Amniotic stem cell (primary cell): Measurements from ENCODE around the gene TNFRSF18.
"Not testable (repeated sequence)": the region's sequence is repeated elsewhere in the genome, so short reads cannot be mapped to it uniquely, and the experiment has no call there.

Source experiments
- DNase-seq: peaks from one replicate; lab custom pipeline; 2025; lab: John Stamatoyannopoulos, UW

Gene TNFRSF18

DNA sequence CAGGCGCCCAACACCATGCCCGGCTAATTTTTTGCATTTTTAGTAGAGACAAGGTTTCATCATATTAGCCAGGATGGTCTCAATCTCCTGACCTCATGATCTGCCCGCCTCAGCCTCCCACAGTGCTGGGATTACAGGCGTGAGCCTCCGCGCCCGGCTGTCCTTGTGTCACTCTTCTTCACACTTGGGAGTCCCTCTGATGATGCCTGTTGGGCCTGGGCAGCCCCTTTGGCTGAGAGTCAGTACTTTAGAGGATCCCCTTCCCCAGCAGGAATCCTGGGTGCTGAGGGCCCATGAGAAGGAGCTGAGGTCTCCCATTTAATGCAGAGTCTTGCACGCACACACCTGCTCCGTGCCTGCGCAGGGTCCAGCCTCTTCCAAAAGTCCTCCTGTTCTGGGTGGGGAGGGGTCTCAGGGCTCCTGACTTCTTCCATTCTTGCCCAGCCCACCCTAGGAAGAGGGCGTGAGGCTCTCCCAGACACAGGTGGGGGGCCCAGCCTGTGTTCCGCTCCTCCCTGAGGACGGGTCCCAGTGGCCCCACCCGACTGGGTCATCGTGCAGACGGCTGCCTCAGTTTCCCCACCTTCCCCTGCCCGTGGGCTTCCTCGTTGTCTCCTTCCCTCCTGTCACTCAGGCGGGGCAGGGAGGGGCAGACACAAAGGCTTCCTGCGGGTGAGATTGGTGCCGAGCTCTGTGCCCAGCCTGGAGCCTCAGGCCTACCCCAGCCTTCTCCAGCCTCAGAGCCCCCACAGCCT is 28.8 kb downstream of the TNFRSF18 start:
- DNase-seq: no peak

DNA sequence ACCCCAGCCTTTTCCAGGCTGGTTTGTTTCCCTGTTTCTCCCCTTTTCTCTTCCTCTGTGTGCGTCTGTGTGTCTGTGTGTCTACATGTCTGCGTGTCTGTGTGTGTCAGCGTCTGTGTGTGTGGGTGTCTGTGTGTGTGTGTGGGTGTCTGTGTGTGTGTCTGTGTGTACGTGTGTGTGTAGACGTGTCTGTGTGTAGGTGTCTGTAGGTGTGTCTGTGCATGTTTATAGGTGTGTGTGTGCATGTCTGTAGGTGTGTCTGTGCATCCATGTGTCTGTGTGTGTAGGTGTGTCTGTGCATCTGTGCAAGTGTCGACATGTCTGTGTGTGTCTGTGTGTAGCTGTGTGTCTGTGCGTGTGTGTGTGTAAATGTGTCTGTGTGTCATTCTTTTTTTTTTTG is 29.5 kb downstream of the TNFRSF18 start:
- DNase-seq: no peak

DNA sequence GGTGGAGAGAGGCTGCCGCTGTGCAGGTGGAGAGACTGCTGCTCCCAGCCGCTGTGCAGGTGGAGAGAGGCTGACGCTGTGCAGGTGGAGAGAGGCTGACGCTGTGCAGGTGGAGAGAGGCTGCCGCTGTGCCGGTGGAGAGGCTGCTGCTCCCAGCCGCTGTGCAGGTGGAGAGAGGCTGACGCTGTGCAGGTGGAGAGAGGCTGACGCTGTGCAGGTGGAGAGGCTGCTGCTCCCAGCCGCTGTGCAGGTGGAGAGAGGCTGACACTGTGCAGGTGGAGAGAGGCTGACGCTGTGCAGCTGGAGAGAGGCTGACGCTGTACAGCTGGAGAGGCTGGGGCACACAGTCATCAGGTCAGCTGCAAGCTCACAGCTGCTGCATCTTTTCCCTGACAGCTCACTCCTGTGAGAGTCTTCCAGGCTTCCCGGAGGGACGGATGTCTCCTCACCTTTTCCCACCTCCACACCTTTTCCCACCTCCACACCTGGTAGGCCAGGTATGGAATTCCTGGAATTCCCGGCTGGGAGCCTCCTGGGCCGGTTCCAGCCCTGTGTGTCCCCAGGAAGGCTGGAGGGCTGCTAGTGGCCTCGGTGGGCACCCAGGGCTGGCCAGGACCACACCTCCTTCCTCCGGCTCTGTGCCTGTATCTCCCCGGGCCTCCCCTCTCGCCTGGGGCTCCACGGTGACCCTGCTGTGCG is 30.2 kb downstream of the TNFRSF18 start:
- not testable (repeated sequence) for DNase-seq

DNA sequence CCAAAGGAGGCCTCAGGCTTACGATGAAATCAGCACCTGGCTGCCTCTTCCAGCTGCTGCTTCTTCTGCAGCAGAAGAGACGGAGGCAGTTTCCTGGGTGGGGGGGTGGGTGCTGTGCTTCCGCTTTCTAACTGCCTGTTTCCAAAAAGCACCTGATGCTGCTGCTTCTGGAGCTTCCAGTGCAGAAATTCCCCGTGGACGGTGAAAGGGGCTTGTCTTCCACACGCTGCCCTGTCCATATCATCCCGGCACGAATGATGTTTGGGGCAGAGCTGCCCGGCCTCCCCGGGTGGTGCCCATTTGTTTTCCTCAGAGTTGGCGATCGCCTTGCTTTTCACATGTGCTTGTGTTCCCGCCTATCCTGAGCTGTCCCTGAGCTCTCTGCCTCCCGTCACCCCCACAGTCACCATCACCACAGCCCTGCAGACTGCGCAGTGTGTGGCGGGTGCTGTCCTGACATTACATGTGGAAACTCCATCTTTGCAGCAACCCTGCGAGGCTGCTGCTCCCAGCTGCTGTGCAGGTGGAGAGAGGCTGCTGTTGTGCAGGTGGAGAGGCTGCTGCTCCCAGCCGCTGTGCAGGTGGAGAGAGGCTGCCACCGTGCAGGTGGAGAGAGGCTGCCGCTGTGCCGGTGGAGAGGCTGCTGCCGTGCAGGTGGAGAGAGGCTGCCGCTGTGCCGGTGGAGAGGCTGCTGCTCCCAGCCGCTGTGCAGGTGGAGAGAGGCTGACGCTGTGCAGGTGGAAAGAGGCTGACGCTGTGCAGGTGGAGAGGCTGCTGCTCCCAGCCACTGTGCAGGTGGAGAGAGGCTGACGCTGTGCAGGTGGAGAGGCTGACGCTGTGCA is 30.9 kb downstream of the TNFRSF18 start:
- DNase-seq: no peak

DNA sequence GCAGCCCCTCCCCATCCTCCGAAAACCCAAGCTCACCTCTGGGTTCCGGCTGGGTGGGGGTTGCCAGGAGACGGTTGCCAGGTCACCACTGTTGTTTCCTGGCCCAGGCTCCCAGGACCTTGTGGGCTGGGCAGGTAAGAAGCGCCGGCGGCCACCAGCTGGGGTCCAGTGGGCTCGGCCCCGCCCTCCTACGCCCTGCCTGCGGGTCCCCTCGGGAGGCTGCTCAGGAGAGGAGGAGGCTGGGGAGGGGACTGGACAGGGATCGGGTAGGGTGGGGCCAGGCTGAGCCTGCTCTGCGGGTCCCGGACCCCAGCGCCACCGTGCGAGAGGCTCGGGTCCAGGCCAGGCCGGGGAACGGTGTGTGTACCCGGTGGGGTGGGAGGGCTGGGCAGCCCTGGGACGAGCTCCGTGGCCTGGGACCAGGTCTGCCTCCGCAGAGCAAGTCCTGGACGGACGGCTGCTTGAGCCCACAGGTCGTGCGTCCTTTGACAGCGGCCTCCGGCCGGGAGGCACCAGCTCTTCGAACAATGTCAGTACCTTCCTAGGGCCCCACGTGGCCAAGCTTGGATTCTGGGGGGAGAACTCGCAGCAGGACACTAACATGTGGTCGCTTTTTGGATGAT is 32.5 kb downstream of the TNFRSF18 start, which contains the start of gene TTLL10:
TTLL10 (plus strand) TSS at position 88 of the 623 bp plus-strand sequence. CDS start 5,336 bp downstream, outside the sequence.
- no peak for DNase-seq

DNA sequence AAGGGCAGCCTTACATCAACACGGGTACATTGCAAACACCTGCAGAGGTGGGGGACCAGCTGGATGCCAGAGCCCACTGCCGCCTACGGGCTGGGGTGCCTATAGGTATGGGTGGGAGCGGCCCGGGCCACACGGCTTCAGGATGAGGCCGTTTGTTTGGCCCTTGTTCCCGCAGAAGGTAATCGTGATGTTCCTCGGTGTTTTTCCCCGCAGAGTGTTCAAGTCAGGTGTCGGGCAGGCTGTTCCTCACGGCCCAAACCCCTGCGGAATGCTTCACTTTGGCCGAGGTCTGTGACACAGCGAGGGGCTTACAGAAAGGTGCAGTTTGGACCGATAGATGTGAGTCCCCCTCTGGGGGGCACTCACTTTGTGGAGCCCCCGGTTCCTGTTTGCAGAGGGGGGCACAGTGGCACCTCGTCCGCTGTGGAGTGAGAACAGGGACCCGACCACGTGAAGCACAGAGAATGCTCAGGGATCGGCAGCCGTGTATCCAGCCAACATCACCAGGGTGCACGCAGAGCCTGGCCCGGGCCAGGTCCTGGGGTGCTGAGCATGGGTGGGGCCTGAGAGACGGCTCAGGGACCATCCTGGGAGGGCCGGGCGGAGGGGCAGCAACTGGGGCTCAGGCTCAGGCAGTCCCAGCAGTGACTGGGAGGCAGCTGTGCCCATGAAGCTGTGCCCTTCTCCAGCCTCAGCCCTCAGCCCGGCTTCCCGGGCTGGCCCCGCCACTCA is 33.2 kb downstream of the TNFRSF18 start:
- no peak for DNase-seq

DNA sequence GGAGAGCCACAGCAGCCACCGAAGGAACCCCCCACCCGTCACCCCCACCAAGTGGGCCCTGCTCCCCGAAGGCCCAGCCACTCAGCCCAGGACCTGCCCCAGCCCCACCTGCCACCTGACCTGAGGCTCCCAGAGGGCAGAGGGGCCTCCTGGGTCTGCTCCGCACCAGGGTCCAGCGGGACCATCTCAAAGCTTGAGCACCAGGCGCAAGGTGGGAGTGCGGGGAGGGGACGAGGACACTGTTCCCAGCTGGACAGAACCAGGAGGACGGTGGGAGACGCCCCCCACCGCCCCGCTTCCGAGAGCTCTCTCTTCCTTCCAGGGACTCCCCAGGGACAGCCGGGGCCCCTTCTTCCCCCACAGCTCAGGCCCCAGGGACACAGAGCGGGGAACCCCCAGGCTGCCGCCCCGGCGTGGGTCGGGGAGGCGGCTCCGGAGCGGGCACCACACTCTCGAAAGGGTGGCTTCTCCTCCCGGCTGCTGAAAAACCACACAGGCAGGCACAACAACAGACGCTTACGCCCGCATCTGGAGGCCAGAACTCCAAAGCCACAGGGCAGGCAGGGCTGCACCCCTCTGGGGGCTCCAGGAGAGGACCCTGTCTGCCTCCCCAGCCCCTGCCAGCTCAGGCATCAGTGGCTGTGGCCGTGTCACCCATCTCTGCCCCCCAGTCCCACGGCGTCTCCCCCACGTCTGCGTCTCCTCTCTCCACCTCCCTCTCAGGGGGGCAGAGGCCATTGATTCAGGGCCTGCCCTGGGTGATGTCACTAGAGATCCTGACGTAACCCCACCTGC is 34.6 kb downstream of the TNFRSF18 start:
- no peak for DNase-seq

DNA sequence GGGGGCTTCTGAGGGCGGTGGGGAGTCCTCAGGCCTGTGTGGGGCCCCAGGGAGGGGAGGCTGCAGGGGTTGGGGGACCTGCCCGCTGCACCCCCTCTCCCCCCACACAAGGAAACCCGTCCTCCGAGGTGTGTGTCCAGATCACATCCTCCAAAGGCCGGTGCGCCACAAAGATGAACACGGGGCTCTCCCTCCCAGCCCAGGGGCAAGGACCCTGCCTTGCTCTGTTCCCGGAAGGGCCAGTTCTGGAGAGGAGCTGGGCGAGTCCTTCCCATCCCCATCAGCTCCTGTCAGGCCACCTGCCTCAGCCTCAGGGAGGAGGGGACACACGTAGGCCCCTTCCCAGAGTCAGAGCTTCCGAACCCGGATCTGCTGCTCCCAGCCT is 35.2 kb downstream of the TNFRSF18 start:
- no peak for DNase-seq

DNA sequence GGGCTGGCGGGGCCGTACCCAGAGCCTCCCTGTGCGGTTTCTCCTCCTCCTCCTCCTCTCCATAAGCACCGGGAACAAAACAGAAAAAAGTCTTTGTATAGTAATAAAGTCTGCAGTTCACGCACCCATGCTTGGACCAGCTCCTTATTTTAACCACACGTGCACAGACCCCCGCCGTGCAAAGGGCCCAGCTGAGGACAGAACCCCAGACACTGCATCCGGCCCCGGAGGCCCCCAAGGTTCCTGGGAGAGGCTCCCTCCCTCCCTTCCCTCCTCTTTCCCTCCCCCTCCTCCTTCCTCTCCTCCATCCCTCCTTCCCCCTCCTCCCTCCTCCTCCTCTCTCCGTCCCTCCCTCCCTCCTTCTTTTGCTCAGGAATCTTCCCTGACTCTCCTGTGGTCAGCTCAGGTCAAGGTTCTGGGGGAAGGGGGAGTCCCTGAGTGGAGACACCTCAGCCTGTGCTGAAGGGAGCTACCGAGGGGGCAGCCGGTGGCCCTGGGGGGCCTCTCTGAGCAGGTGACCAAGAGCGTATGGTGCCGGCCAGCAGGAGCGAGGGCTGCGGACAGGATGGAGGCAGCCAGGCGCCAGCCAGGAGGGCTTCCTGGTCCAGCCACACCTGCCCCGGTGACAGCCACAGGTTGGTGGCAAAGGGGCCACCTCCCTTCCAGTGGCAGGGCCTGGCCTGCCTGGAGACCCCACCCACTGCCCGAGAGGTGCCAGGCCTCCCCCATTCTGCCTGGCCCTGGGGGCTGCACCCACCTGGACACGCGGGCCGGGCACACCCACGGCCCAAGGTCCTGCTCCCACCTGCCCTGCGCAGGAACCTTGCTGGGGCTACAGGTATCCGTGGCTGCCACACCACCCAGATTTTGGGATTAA is 35.9 kb downstream of the TNFRSF18 start:
- DNase-seq: no peak

DNA sequence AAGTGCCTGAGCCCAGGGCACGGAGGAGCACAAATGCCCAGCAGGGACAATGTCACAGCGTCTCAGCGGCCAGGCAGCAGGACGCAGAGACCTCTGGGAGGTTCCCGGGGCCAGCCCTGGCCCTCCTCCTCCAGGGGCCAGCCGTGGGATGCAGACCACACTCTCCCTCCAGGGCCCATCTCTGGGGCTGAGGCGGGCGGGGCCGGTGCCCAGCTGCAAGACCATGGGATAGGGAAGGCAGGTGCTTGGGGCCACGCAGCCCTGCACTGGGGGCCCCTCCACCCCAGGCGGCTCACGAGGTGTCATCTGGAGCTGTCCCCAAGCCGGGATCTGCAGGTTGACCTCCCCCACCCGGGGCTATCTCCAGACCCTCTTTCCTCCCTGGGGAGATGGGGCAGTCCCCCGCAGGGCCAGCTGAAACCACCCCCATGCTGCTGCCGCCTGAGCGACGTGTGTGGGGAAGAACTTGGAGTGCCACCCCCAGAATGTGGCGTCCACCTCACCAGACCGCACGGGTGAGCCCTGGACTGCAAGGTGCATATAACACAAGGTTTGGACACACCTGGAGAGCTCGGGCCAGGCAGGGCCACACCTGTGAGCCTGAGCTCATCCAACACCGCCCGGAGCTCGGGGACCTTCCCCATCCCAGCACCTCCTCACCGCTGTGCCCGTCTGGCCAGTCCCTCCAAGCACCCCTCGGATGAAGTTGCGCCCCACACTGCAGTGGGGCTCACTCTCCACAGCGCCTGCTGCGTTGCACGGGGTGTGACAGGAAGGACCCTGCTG is 36.8 kb downstream of the TNFRSF18 start:
- DNase-seq: no peak

DNA sequence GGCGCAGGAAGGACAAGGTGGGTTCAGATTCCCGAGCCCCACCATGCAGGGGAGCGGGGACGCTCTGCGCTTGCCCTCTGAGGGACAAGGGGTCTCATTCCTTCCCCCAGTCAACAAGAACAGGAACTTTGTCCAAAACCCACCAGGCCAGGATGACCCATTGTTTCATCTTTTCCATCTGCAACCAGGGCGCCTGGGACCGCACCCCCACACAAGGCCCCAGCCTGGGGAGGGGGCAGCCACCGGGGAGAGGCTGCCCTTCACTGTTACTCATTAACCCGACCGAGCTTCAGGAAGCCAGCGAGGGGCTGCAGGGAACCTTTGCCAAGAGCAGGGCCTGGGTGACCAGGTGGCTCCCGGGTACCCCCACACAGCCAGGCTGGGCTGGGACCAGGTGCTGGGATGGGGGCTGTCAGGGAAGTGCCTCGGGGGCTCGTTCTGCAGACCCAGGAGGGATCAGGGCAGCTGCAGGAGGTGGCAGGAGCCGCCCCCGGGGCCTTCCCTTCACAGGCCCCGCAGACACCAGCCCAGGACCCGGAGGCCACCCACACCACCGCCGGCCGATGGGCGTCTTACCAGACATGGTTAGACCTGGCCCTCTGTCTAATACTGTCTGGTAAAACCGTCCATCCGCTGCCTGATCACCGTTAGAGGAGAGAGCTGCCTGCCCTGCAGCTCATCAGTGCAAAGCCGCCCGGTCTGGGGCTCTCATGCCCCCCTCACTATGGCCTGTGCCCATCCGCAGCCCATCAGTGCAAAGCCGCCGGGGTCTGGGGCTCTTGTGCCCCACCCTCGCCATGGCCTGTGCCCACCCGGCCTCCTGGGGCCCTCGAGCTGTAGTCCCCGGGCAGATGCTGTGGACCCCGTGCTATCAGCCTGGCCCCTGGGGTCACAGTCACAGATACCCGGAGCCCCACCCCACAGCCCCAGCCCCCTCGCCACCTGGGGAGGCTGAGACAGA is 37.7 kb downstream of the TNFRSF18 start:
- no peak for DNase-seq

DNA sequence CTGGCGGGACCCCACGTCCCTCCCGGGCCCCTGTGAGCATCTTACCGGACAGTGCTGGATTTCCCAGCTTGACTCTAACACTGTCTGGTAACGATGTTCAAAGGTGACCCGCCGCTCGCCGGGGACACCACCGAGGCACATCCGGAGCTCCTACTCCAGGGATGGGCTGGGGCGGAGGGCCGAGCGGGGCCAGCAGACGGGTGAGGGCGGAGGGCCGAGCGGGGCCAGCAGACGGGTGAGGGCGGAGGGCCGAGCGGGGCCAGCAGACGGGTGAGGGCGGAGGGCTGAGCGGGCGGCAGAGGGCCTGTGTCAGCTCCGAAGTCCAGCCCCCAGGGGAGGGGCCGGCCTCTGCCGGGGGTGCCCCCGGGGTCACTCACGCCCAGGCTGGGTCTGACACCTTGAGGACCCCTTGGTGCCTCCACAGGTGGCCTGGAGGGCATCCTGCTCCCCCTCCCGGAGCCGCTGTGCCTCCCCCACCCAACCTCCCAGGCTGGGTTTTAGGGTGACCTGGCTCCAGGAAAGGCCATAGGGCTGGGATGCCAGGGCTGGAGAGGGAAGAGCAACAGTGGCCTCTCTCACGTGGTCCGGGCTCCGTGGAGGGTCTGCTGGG is 38.4 kb downstream of the TNFRSF18 start:
- no peak for DNase-seq

DNA sequence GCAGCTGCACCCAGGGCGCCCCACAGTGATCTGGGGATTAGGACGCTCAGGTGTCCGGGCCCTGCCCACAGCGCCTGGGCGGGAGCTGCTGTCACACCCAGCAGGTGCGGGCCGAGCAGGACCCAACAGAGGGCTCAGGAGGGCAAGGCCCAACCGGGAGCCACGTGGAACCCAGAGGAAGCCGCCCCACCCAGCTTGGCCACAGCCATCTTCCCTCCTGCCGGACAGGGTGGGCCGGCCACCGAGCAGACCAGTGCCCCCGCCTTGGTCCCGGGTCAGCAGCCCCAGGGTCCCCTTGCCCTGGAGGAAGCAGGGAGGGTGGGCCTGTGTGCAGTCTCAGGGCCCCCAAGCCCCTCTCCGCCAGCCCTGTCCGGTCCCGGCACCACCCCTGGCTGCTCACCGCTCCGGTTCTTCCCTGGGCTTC is 39.0 kb downstream of the TNFRSF18 start:
- no peak for DNase-seq

DNA sequence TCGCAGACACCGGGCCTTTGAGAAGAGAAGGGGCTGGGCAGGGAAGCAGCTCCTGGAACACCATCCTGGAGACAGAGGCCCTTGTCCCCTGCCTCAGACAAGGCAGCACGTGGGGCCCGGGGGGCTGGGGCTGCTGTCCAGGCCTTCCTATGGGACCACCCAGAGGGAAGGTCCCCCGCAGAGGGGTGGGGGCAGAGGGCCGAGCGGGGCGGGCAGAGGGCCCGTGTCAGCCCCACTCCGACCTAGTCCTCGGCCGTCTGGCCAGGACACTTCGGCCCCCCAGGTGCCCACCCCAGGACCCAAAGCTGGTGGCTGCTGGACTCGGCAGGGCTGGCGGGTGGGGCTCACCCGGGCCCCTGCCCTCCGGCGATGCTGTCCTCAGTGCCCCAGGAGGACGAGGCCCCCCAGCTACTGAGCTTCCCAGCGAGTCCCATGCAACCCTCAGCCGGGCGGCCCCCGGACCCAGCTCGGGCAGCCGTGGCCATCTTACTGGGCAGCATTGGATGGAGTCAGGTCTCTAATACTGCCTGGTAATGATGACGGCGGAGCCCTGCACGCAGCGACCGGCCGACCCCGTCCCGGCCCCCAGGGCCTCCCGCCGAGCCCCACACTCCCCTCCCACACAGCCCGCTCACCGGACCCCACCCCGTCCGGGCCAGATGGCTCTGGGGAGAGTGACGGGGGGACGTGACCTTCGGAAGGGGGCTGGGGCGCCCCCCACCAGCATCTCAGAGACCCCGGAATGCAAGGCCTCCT is 39.6 kb downstream of the TNFRSF18 start:
- DNase-seq: no peak

DNA sequence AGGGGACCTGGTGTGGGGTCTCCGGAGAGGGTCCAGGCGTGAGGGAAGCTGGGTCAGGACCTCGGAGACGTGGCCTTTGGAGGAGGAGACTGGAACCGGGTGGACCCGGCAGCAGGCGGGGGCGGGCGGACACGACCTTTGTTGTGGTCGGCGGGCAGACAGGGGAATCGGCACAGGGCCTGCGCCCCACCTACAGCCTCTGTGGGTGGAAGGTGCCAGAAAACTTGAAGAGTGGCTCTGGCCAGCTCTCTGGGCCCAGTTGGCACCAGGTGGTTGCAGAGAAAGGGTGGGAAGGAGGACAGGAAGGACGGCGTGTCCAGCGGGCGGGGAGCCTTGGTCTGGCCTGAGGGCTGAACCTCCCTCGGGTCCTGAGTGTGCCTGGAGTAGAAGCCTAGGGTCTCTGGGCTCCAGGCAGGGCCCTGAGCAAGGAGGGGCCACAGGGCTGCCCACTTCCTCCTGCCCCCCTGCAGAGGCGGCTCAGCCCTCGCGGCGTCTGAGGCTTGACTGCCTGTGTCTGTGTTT is 40.4 kb downstream of the TNFRSF18 start:
- DNase-seq: no peak

DNA sequence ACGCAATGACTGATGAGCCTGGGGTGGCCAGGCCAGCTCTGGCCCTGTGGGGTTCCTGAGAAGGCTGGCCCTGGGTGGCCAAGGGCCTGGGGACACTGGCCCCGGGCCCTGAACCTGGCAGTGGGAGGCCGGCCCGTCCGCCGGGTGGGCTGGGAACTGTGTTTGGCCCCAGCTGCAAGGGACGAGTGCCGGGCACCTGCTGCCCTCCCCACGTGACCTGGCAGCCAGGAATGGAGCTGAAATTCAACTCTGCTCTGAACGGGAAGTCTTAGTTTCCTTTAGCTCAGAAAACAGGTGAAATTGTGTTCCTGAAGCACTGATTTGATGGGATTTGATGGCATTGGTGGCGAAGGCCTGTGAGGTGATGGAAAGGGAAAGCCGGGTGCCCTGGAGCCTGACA is 40.9 kb downstream of the TNFRSF18 start:
- DNase-seq: no peak
